Activated CD8-positive, alpha-beta memory T cell treated with anti-CD3 and anti-CD28 coated beads, Interleukin-2, amount 10 ng/mL, durations not matched to agents 7 days and 5 days (primary cell): ENCODE results near the gene TNPO1. TPM values are rescaled to one million over a fixed set of nuclear protein-coding genes. Genes with fewer than 3 reads are reported as not detected.
A peak's percentile ranks its signal among the peaks of the same experiment; 100 is the strongest.
"Not testable (repeated sequence)": the region's sequence is repeated elsewhere in the genome, so short reads cannot be mapped to it uniquely, and the experiment has no call there.

Source experiments
- ATAC-seq: fragments of 150-1000 bp; cut with Tn5 transposase; one replicate; pipeline ENCODE4 v1.10.0; 2021; ENCODE audit warnings: moderate library complexity
- CTCF ChIA-PET: fragments of 350-600 bp; sonication (Branson Sonifier 250); formaldehyde crosslinking; loops from one replicate; lab custom pipeline; 2021; ENCODE audit warnings: antibody characterized with exemption; lab: Charles Lee
- DNase-seq: peaks from one replicate; pipeline ENCODE4 v3.0.0-alpha.2; 2020
- H3K27ac Mint-ChIP-seq: one replicate; pipeline ENCODE4 v1.8.0; 2021; ENCODE audit warnings: mild to moderate bottlenecking, mixed read lengths
- H3K27me3 Mint-ChIP-seq: one replicate; pipeline ENCODE4 v1.8.0; 2021; ENCODE audit warnings: mixed read lengths
- H3K36me3 Mint-ChIP-seq: one replicate; pipeline ENCODE4 v1.8.0; 2021; ENCODE audit warnings: mild to moderate bottlenecking, mixed read lengths
- H3K4me1 Mint-ChIP-seq: one replicate; pipeline ENCODE4 v1.8.0; 2021; ENCODE audit warnings: mixed read lengths
- H3K4me3 Mint-ChIP-seq: one replicate; pipeline ENCODE4 v1.8.0; 2021; ENCODE audit warnings: mild to moderate bottlenecking, moderate library complexity, mixed read lengths
- H3K9me3 Mint-ChIP-seq: one replicate; pipeline ENCODE4 v1.8.0; 2022; ENCODE audit warnings: low read depth, mixed read lengths
- total RNA-seq, 2 experiments: library from RNA; stranded (reverse); gene quantifications; one replicate each; pipeline ENCODE4 v1.2.3, GENCODE V29; 2021

Gene TNPO1
- total RNA-seq, 2 experiments from 2014 or later = 87.8 to 89.6 TPM

GRCh38 chr5:72884892-72885291 lies 68.4 kb downstream of the TNPO1 start:
- H3K4me1 Mint-ChIP-seq = peaks cover 8% of the 10 kb centered on the region
- no peaks in the 10 kb centered on the region for H3K27me3 Mint-ChIP-seq
- H3K36me3 Mint-ChIP-seq = peaks cover 58% of the 10 kb centered on the region
- no peaks in the 10 kb centered on the region for H3K9me3 Mint-ChIP-seq
- DNase-seq (no peak), ATAC-seq (no peak)
- no peak overlapping the region for H3K4me3 Mint-ChIP-seq
- H3K27ac Mint-ChIP-seq = no peak overlapping the region
- CTCF ChIA-PET = no interaction called here

DNA sequence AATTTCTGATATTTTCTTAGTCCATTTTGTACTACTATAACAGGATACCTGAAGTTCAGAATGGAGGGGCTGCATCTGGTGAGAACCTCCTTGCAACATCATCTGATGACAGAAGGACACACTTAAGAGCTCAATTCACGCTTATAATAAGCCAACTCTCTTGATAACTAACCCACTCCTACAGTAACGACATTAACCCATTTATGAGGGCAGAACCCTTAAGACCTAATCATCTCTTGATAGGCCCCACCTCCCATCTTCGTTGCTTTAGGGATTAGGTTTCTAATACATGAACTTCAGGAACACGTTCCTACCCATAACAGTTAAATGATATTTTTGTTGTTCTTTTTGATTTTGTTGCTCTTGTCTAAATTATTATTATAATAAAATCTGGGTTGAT lies 69.4 kb downstream of the TNPO1 start:
- no peak for ATAC-seq
- H3K4me3 Mint-ChIP-seq = no peak overlapping the region
- CTCF ChIA-PET = no interaction called here
- H3K36me3 Mint-ChIP-seq = peaks cover 62% of the 10 kb centered on the region
- H3K9me3 Mint-ChIP-seq = no peaks in the 10 kb centered on the region
- no peak for DNase-seq
- no peak overlapping the region for H3K27ac Mint-ChIP-seq
- H3K4me1 Mint-ChIP-seq = peaks cover 8% of the 10 kb centered on the region
- no peaks in the 10 kb centered on the region for H3K27me3 Mint-ChIP-seq

GRCh38 chr5:72888595-72888994 lies 72.1 kb downstream of the TNPO1 start:
- no peaks in the 10 kb centered on the region for H3K4me1 Mint-ChIP-seq
- CTCF ChIA-PET = interaction anchor here (0.7 kb wide), 1 partner anchor 67 kb away, joined by 3 read pairs; the partner anchor contains the start of gene FCHO2
- no peaks in the 10 kb centered on the region for H3K9me3 Mint-ChIP-seq
- ATAC-seq (no peak), DNase-seq (no peak)
- H3K36me3 Mint-ChIP-seq = peaks cover 60% of the 10 kb centered on the region
- no peaks in the 10 kb centered on the region for H3K27me3 Mint-ChIP-seq
- no peak overlapping the region for H3K4me3 Mint-ChIP-seq
- no peak overlapping the region for H3K27ac Mint-ChIP-seq

GRCh38 chr5:72889324-72889723 lies 72.9 kb downstream of the TNPO1 start:
- Mint-ChIP-seq H3K4me1 (no peaks in the 10 kb centered on the region), H3K9me3 (no peaks in the 10 kb centered on the region), H3K36me3 (peaks cover 65% of the 10 kb centered on the region), H3K27me3 (no peaks in the 10 kb centered on the region), H3K4me3 (no peak overlapping the region), H3K27ac (no peak overlapping the region)
- ATAC-seq = no peak
- CTCF ChIA-PET = no interaction called here
- DNase-seq = no peak

- Mint-ChIP-seq H3K4me1 (peaks cover 12% of the 10 kb centered on the region), H3K27me3 (no peaks in the 10 kb centered on the region), H3K36me3 (peaks cover 69% of the 10 kb centered on the region), H3K4me3 (no peak overlapping the region), H3K9me3 (no peaks in the 10 kb centered on the region), H3K27ac (no peak overlapping the region)
- ATAC-seq (no peak), DNase-seq (no peak)
- CTCF ChIA-PET = interaction anchor here (0.9 kb wide), 1 partner anchor 74 kb away, joined by 3 read pairs; no protein-coding TSS in a partner anchor
Measured at GRCh38 chr5:72892846-72893245, 76.4 kb downstream of the TNPO1 start.

DNA sequence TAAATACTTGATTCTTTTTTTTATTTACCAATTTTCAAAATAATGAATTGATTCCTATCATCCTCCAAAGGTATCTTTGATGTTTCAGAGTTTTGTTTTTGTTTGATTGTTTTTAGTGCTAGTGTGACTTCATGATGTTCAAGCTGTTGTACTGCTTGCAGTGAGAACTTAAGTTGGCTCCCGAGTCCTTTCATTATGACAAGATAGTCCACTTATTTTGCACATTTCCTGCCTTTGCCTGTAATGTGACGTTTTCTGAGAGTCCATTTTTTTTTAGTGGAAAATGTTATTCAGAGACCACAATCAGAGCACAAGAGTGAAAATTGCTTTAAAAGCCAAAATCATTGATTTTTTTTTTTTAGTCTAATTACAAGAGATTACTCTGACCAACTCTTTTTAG lies 79.3 kb downstream of the TNPO1 start:
- H3K27ac Mint-ChIP-seq = peak overlapping the region; percentile 78
- H3K4me1 Mint-ChIP-seq = peaks cover 12% of the 10 kb centered on the region
- no peak overlapping the region for H3K4me3 Mint-ChIP-seq
- DNase-seq (no peak), ATAC-seq (peak; percentile 80)
- no peaks in the 10 kb centered on the region for H3K9me3 Mint-ChIP-seq
- no peaks in the 10 kb centered on the region for H3K27me3 Mint-ChIP-seq
- peaks cover 60% of the 10 kb centered on the region for H3K36me3 Mint-ChIP-seq
- CTCF ChIA-PET = no interaction called here

GRCh38 chr5:72906806-72907205 lies 90.3 kb downstream of the TNPO1 start:
- no peak overlapping the region for H3K4me3 Mint-ChIP-seq
- DNase-seq (no peak), ATAC-seq (no peak)
- no peaks in the 10 kb centered on the region for H3K27me3 Mint-ChIP-seq
- H3K36me3 Mint-ChIP-seq = peaks cover 46% of the 10 kb centered on the region
- H3K9me3 Mint-ChIP-seq = no peaks in the 10 kb centered on the region
- CTCF ChIA-PET = no interaction called here
- H3K27ac Mint-ChIP-seq = no peak overlapping the region
- H3K4me1 Mint-ChIP-seq = no peaks in the 10 kb centered on the region

- Mint-ChIP-seq H3K27ac (no peak overlapping the region), H3K4me3 (no peak overlapping the region), H3K27me3 (no peaks in the 10 kb centered on the region), H3K9me3 (no peaks in the 10 kb centered on the region), H3K36me3 (peaks cover 34% of the 10 kb centered on the region), H3K4me1 (no peaks in the 10 kb centered on the region)
- ATAC-seq = no peak
- CTCF ChIA-PET = no interaction called here
- no peak for DNase-seq
Measured at GRCh38 chr5:72908664-72909063, 92.2 kb downstream of the TNPO1 start.

DNA sequence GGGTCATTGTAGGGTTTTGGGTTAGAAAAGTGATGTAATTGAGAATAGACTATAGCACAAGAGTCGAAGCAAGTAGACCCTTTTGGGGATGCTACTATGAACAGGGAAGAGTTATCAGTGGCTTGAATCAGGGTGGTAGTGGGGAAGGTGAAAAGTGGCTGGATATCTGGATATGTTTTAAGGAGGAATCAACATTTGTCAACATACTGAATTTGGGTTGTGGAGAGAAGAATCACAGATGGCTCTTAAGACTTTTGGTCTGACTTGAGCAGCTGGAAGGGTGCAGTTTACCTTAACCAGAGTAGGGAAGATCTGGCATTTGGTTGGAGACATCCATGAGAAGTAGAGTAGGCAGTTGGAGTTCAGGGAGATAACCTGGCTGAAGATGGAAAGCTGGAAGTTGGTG lies 100.9 kb downstream of the TNPO1 start:
- no peak for ATAC-seq
- no peak for DNase-seq
- Mint-ChIP-seq H3K4me3 (no peak overlapping the region), H3K36me3 (peaks cover 1% of the 10 kb centered on the region), H3K27ac (no peak overlapping the region), H3K4me1 (no peaks in the 10 kb centered on the region), H3K27me3 (peaks cover 3% of the 10 kb centered on the region), H3K9me3 (no peaks in the 10 kb centered on the region)
- CTCF ChIA-PET = no interaction called here

DNA sequence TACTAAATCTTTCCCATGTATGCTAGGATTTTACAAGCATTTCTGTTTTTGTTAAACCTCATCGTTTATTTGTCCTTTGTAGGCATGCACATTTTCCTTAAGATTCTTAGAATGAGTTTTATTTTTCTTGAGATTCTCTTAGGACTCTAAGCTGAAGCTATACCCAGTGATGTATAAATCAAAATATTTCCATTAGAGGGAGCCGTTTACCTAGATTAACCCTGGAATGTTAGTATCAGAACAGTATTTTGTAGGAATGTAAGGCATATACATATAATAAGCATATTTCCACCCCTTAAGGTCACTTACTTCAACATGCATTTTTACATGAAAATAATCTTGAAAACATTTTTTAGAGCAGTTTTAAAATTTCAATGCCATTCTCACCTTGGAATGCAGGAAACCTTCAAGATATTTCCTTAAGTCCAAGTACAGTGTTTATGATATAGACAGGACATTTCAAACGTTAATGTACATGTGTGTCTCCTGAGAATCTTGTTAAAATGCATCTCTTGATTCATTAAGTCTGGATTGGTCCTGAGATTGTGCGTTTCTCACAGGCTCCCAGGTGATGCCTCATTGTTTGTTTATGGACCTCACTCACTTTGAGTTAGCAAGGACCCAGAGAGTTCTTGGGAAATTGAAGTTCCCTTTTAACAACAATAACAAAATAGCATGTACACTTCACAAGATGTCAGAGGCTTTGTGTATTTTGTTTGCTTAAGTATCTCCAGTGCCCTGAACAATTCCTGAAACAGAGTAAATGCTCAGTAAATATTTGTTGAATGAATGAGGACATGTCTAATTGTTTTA lies 104.4 kb downstream of the TNPO1 start:
- H3K36me3 Mint-ChIP-seq = no peaks in the 10 kb centered on the region
- H3K27me3 Mint-ChIP-seq = peaks cover 6% of the 10 kb centered on the region
- no peak overlapping the region for H3K4me3 Mint-ChIP-seq
- H3K4me1 Mint-ChIP-seq = no peaks in the 10 kb centered on the region
- DNase-seq (no peak), ATAC-seq (no peak)
- CTCF ChIA-PET = no interaction called here
- no peak overlapping the region for H3K27ac Mint-ChIP-seq
- H3K9me3 Mint-ChIP-seq = no peaks in the 10 kb centered on the region

DNA sequence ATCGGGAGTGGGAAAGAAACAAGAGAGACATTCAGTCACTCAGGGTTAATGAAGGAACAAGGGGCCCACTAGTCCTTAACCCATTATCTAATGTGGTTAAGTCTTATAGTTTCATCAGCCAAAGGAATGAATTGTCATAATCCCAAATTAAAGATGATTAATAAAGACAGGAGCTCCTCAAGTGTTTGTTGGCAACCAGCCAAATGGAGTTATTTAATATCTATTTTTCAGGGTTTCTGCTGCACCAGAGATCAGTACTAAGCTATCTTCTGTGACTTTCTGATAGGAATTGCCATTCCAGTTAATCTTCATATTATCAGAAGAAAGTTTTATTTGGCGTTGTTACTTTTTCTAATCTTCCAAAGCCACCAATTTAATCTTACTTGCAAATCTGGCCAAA lies 105.4 kb downstream of the TNPO1 start:
- DNase-seq (no peak), ATAC-seq (no peak)
- CTCF ChIA-PET = no interaction called here
- no peaks in the 10 kb centered on the region for H3K9me3 Mint-ChIP-seq
- H3K4me1 Mint-ChIP-seq = no peaks in the 10 kb centered on the region
- no peaks in the 10 kb centered on the region for H3K36me3 Mint-ChIP-seq
- no peak overlapping the region for H3K27ac Mint-ChIP-seq
- H3K4me3 Mint-ChIP-seq = no peak overlapping the region
- H3K27me3 Mint-ChIP-seq = peaks cover 6% of the 10 kb centered on the region

GRCh38 chr5:72922422-72922821 lies 106.0 kb downstream of the TNPO1 start:
- no peak overlapping the region for H3K4me3 Mint-ChIP-seq

GRCh38 chr5:72925336-72926010 lies 109.0 kb downstream of the TNPO1 start:
- Mint-ChIP-seq H3K9me3 (no peaks in the 10 kb centered on the region), H3K36me3 (no peaks in the 10 kb centered on the region), H3K27ac (no peak overlapping the region), H3K4me3 (no peak overlapping the region), H3K4me1 (no peaks in the 10 kb centered on the region), H3K27me3 (peaks cover 21% of the 10 kb centered on the region)
- CTCF ChIA-PET = no interaction called here
- DNase-seq (no peak), ATAC-seq (no peak)

More at GRCh38 chr5:72922422-72922821, 106.0 kb downstream of the TNPO1 start:
- Mint-ChIP-seq H3K36me3 (no peaks in the 10 kb centered on the region), H3K27me3 (peaks cover 10% of the 10 kb centered on the region), H3K9me3 (no peaks in the 10 kb centered on the region), H3K27ac (no peak overlapping the region), H3K4me1 (no peaks in the 10 kb centered on the region)
- DNase-seq (no peak), ATAC-seq (no peak)
- CTCF ChIA-PET = no interaction called here

GRCh38 chr5:72932686-72933085 lies 116.2 kb downstream of the TNPO1 start:
- peaks cover 26% of the 10 kb centered on the region for H3K27me3 Mint-ChIP-seq
- H3K36me3 Mint-ChIP-seq, CTCF ChIA-PET, H3K4me3 Mint-ChIP-seq, H3K27ac Mint-ChIP-seq, H3K4me1 Mint-ChIP-seq, H3K9me3 Mint-ChIP-seq, DNase-seq, ATAC-seq: not testable (repeated sequence)
